CD4-positive, alpha-beta T cell treated with Interleukin-6 for 4 hours (primary cell): ENCODE results near the gene ZNF587B.
"Not testable (repeated sequence)": the region's sequence is repeated elsewhere in the genome, so short reads cannot be mapped to it uniquely, and the experiment has no call there.

Source experiments
- DNase-seq: peaks from one replicate; pipeline ENCODE4 v3.0.0-alpha.2; 2020; ENCODE audit warnings: mixed read lengths

Gene ZNF587B

DNA sequence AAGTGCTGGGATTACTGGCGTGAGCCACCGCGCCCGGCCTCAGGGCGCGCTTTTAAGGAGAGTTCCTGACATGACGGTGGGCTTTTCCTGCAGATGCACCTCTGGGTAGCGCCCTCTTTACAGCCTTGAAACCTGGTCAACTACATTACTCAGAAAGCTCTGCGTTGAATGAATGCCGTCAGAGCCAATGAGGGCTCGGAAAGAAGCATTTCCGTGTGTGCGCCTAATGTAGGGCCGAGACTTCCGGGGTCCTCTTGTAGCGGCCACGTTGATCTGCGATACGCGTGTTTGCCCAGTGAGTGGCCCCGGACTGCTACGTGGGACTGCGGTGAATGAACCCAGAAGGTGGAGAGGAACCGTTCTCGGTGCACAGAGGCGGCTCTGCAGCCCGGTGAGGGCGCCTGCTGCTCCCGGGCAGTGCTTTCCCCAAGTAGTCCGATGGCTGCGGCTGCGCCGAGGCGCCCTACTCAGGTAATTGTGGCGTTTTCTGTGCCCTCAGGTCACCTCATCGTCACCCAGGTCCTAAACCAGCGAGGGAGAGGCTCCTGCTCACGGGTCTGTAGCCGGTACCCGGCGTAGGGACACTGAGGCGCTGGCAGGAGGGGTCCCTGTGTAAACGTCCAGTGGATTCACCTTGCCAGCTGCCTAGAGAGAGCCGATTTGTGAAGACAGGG is 10.5 kb upstream of the ZNF587B start:
- DNase-seq = peak; percentile 81

GRCh38 chr19:57820599-57820998 is 9.5 kb upstream of the ZNF587B start:
- no peak for DNase-seq

- DNase-seq = not testable (repeated sequence)
Observed at GRCh38 chr19:57821095-57821494, 9.0 kb upstream of the ZNF587B start.

- not testable (repeated sequence) for DNase-seq
Observed at GRCh38 chr19:57821501-57821900, 8.6 kb upstream of the ZNF587B start.

- DNase-seq = not testable (repeated sequence)
Observed at GRCh38 chr19:57823155-57823554, 6.9 kb upstream of the ZNF587B start.

DNA sequence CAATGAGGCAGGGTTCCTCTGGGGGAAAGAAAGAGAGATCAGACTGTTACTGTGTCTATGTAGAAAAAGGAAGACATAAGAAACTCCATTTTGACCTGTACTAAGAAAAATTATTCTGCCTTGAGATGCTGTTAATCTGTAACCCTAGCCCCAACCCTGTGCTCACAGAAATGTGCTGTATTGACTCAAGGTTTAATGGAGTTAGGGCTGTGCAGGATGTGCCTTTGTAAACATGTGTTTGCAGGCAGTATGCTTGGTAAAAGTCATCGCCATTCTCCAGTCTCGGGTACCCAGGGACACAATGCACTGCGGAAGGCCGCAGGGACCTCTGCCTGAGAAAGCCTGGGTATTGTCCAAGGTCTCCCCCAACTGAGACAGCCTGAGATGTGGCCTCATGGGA is 6.5 kb upstream of the ZNF587B start:
- DNase-seq = not testable (repeated sequence)

DNA sequence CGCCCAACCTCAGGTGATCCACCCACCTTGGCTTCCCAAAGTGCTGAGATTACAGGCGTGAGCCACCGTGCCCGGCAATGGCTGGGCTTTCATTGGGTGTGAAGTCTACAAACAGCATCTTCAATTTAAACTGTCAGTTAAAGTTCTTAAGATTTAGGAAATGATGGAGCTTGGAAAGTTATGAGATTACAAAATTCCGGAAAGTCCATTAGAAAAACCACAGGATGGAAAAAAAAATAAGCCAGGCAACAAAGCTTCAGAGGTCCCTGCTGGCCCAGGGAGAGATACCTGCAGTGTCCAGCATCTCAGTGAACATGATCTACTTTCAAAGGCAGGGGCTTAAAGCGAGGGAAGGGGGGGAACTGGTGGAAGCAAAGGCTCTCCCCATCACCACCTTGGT is 4.6 kb upstream of the ZNF587B start:
- DNase-seq = no peak

GRCh38 chr19:57829316-57829715 is 783 bp upstream of the ZNF587B start:
- DNase-seq = no peak

GRCh38 chr19:57836991-57837390 is 6.9 kb downstream of the ZNF587B start:
- not testable (repeated sequence) for DNase-seq

- DNase-seq = not testable (repeated sequence)
Observed at GRCh38 chr19:57838622-57839191, 8.6 kb downstream of the ZNF587B start.

DNA sequence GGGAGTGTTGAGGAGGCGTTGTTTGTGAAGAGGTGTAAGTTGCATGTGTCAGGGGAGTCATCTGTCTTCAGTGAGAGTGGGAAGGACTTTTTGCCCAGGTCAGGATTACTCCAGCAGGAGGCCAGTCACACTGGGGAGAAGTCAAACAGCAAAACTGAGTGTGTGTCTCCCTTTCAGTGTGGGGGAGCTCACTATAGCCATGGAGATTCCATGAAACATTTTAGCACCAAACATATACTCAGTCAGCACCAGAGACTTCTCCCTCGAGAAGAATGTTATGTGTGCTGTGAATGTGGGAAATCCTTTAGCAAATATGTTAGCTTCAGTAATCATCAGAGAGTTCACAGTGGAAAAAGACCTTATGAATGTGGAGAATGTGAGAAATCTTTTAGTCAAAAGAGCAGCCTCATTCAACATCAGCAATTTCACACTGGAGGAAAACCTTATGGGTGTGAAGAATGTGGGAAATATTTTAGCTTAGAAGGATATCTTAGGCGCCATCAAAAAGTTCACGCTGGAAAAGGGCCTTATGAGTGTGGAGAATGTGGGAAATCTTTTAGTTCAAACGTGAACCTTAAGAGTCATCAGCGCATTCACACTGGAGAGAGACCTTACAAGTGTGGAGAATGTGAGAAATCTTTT is 11.1 kb downstream of the ZNF587B start:
- DNase-seq = no peak

- not testable (repeated sequence) for DNase-seq
Observed at GRCh38 chr19:57847164-57847563, 17.1 kb downstream of the ZNF587B start.

- not testable (repeated sequence) for DNase-seq
Observed at GRCh38 chr19:57849162-57849665, 19.1 kb downstream of the ZNF587B start.

GRCh38 chr19:57849666-57850473 is 19.8 kb downstream of the ZNF587B start, which contains the start of gene ZNF587:
Gene ZNF587 (plus strand): TSS chr19:57849859. CDS start chr19:57850039, 180 bp downstream.
- peak; percentile 78 for DNase-seq

DNA sequence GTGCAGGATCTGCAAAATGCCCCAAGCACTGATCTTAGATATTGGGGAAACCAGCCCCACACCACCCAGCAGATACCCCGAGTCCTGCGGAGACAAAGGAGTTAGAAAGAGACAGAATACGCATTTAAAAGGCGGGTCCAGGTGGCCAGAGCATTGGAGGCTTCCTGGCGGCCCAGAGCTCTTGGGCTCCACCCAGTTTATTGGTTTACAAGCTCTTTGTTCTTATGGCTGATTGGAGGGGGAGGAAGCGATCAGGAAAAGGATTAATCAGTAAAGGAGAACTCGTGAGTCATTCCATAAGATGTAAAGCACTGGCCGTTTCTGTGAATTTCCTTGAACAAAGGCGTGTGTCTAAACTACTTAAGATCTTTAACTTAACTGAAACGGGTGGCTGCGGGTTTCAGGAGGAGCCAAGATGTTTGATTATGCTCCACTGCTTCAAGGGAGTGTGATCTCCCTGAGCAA is 20.5 kb downstream of the ZNF587B start:
- DNase-seq = no peak

GRCh38 chr19:57851812-57852603 is 21.9 kb downstream of the ZNF587B start:
- not testable (repeated sequence) for DNase-seq

GRCh38 chr19:57854117-57854516 is 24.0 kb downstream of the ZNF587B start:
- DNase-seq = not testable (repeated sequence)

- not testable (repeated sequence) for DNase-seq
Observed at GRCh38 chr19:57862351-57862750, 32.3 kb downstream of the ZNF587B start.

DNA sequence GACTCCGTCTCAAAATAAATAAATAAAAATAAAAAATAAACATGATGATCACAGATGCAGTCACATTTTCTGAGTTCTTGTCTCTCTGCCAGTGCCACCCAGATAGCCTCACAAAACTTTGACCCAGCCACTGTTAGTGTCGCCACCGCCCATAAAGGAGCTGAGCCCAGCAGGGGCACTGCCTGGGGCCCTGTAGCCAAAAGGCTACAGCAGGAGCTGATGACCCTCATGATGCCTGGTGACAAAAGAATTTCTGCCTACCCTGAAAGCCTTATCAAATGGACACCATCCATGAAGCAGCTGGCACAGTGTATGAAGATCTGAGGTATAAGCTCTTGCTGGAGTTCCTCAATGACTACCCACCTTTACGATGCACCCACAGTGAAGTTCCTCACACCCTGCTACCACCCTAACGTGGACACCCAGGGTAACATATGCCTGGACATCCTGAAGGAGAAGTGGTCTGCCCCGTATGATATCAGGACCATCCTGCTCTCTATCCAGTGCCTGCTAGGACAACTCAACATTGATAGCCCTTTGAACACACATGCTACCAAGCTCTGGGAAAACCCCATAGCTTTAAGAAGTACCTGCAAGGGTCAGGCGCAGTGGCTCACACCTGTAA is 37.9 kb downstream of the ZNF587B start:
- no peak for DNase-seq

DNA sequence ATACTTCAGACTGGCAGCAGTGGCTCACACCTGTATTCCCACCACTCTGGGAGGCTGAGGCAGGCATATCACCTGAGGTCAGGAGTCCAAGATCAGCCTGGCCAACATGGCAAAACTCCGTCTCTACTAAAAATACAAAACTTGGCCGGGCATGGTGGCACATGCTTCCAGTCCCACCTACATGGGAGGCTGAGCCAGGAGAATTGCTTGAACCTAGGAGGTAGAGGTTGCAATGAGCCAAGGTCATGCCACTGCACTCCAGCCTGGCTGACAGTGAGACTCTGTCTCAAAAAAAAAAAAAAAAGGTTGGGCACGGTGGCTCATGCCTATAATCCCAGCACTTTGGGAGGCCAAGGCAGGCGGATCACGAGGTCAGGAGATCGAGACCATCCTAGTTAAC is 39.6 kb downstream of the ZNF587B start:
- DNase-seq = not testable (repeated sequence)

DNA sequence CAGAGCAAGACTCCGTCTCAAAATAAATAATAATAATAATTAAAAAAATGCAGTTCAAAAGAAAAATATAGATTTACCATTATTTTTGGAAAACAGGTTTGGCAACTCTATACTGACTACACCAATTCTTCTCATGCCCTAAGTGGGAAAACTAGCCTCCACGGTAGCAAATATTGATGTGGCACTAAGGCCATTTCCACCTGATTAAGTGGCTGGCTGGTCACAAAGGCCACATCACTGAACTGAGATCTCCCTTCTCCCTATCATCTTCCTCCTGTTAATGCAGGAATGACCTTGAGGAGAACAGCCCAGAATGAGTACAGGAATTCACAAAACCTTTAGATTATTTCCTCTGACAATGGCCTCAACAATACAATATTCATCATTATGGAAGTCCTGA is 40.1 kb downstream of the ZNF587B start:
- DNase-seq = no peak
